Right lobe of liver (tissue), 4 donors: ENCODE results near the gene MDN1.

ENCODE experiments used
- POLR2A ChIP-seq: fragments of 450-650 bp; IDR thresholded peaks from one replicate; pipeline ENCODE4 v1.6.1; 2017; ENCODE audit warnings: antibody characterized with exemption, mild to moderate bottlenecking
- TF ChIP-seq, protein P1 (sequence below), 4 donors: fragments of 200-600 bp in 3 of 4; fragments of 450-650 bp in 1 of 4; IDR thresholded peaks; one replicate each; pipeline versions ENCODE4 v1.5.1 to v1.8.0; 2016 to 2022; ENCODE audit warnings: antibody characterized with exemption in 4 of 4, mild to moderate bottlenecking in 2 of 4
- donor health status: DM: no; HTN: no; CAD: no.
- donor health status: DM: no; HTN: no; CAD: no.
- donor health status: DM: no; HTN: yes; CAD: no.

DNA sequence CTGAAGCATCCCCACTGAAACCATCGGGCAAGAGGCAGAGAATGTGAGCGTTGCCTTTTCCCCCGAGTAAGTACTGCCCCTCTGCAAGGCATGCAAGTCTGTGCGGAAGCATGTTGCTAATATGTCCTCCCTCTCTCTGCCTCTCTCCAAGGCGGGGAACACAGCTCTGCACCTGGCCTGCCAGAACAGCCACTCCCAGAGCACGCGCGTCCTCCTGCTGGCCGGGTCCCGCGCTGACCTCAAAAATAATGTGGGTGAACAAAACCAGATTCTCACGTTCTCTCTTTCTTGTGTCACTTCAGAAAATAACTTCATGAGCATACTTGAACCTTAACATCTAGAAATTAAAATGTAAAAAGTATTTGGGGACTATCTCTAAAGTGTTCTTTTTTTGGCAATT, 207.5 kb downstream of the MDN1 start:
- TF ChIP-seq, protein P1, sequence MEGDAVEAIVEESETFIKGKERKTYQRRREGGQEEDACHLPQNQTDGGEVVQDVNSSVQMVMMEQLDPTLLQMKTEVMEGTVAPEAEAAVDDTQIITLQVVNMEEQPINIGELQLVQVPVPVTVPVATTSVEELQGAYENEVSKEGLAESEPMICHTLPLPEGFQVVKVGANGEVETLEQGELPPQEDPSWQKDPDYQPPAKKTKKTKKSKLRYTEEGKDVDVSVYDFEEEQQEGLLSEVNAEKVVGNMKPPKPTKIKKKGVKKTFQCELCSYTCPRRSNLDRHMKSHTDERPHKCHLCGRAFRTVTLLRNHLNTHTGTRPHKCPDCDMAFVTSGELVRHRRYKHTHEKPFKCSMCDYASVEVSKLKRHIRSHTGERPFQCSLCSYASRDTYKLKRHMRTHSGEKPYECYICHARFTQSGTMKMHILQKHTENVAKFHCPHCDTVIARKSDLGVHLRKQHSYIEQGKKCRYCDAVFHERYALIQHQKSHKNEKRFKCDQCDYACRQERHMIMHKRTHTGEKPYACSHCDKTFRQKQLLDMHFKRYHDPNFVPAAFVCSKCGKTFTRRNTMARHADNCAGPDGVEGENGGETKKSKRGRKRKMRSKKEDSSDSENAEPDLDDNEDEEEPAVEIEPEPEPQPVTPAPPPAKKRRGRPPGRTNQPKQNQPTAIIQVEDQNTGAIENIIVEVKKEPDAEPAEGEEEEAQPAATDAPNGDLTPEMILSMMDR (IDR thresholded peaks at IDR 0.05) = no peak
- TF ChIP-seq POLR2A = no peak
